Brain pericyte (primary cell): ENCODE results near the gene NOP9.
A peak's percentile ranks its signal among the peaks of the same experiment; 100 is the strongest.

Experiments used
- DNase-seq: peaks from one replicate; pipeline ENCODE4 v3.0.0-alpha.2; 2012; ENCODE audit warnings: low read depth, low spot score

Gene NOP9

GRCh38 chr14:24282736-24283135 lies 16.9 kb upstream of the NOP9 start:
- DNase-seq, result no peak

- DNase-seq, result no peak
These were observed 15.7 kb upstream of the NOP9 start for GRCh38 chr14:24283796-24284460.

- no peak for DNase-seq
These were observed 15.1 kb upstream of the NOP9 start for GRCh38 chr14:24284501-24285035.

- DNase-seq, result no peak
These were observed 14.3 kb upstream of the NOP9 start for GRCh38 chr14:24285351-24285750.

GRCh38 chr14:24286996-24287395 lies 12.7 kb upstream of the NOP9 start:
- no peak for DNase-seq

GRCh38 chr14:24289649-24290280 lies 9.9 kb upstream of the NOP9 start:
- DNase-seq, result no peak

GRCh38 chr14:24290746-24291145 lies 8.9 kb upstream of the NOP9 start:
- no peak for DNase-seq

GRCh38 chr14:24291446-24292117 lies 8.1 kb upstream of the NOP9 start:
- no peak for DNase-seq

DNA sequence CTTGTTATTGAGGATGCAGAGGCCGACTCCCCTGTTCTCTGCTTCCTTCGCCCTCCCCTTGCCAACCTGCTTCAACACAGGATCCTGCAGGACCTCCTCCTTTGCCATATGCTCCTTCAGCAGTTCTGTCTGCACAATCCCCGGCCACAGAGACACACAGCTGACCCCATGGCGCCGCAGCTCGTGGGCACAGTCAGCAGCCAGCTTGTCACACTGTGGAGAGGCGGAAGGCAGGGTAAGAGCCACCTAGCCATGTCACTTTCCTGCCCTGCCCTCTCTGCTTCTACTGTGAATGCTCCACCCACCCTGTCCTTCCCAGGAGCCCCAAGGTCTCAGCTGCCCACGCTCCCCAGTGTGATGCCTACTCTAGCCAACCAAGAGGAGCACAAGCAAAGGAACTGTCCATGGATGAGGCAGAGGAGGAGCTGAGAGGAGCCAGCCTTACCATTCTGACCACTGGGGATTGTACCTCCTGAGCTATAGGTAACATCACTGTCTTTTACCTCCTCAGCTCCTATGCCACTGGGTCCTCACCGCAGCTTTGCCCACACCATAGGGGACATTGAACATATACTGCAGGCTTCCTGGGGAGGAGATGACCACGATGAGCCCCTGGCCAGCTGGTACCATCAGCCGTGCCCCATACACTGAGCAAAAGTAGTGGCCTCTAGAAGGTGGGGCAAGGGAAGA lies 7.4 kb upstream of the NOP9 start:
- no peak for DNase-seq

DNA sequence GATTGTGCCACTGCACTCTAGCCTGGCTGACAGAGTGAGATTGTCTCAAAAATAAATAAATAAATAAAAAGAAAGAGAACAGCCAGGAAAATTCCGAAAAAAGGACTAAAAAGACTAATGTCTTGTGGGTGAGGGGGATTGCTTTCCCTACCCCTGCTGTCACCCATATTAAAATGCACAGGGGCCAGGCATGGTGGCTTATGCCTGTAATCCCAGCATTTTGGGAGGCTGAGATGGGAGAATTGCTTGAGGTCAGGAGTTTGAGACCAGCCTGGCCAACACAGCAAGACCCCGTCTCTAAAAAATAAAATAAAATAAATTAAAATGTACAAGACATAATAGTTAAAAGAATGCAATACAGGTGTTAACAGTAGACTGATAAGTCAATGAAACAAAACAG lies 6.1 kb upstream of the NOP9 start:
- DNase-seq, result no peak

DNA sequence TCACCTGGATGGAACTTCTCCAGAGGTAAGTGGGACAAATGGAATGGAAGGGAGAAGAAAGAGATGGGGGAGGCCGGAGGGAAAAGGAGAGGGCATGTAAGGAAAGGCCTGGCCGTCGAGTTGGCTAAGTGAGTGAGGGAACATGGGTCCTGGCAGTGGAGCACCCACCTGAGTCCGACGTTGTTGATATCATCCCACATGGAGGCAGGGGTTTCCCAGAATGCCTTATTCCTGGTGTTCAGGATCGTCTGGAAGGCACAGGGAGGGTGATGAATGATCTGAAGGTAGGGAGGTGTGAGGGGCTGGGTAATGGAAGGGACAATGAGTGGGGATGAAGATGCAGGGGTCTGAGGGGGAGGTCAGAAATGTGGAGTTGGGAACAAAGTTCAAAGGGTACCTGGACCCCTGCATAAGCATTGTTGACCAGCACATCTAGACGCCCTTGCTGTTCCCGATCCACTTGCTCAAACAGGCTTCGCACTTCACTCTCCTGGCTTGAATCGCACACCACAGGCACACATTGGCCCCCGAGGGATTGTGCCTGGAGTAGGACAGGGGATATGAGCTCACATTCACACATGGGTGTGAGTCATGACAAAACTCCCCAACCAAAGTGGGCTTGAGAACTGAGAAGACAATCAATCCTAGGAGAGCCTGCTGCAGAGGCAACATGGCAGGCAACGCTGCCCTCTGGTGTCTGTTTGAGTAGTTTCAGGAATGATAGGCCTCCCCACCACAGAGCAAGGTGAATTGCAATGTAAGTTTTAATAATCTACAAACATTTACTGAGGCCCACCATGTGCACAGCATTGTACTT lies 3.1 kb upstream of the NOP9 start:
- DNase-seq, result peak; percentile 47

DNA sequence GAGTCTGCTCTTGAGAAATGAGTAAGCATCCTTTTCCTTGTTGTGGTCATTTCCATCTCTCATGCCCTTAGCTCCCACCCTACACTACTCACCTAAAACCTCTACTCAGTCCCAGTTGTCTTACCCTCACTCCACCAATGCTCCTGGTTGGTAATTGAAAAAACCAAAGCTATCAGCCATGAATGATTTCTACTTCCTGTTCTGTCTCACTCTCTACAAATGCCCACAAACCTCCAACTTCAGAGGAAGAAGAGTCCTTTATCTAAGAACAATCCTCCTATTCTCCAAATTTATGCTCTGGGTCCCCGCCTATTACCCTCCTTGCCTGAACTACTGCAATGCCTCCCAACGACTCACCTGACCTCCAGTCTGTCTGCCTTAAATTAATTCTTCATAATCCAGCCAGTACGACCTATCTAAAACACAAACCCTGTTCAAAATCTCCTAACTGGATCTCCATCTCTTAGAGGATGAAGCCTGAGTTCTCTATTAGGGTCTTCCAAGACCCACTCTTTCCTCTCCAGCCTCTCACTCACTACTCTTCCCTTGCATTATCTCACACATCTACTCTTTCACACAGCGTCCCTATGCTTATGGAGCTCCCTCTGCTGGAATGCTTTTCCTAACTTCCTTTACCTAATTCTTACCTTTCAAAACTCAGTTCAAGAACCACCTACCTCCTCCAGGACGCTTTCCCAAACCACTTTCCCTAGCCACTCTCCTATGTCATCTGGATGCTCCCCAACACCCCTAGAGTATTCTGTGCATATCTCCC lies 2.3 kb upstream of the NOP9 start:
- DNase-seq, result no peak

DNA sequence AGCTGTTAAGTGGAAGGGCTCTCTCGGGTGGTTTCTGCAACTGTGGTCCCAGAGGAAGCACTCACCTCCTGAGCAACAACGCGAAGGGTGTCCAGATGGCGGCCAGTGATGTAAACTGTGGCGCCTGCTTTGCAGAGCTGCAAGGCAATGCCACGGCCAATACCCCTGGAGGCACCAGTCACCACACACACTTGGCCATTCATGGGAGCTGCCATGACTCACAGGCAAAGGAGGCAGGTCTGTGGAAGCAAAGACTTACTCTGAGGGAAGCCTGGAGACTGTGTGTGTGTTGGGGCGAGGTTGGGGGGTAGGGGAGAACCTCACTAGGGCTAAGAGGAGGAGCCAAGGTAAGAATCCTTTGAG lies 777 bp upstream of the NOP9 start:
- no peak for DNase-seq

DNA sequence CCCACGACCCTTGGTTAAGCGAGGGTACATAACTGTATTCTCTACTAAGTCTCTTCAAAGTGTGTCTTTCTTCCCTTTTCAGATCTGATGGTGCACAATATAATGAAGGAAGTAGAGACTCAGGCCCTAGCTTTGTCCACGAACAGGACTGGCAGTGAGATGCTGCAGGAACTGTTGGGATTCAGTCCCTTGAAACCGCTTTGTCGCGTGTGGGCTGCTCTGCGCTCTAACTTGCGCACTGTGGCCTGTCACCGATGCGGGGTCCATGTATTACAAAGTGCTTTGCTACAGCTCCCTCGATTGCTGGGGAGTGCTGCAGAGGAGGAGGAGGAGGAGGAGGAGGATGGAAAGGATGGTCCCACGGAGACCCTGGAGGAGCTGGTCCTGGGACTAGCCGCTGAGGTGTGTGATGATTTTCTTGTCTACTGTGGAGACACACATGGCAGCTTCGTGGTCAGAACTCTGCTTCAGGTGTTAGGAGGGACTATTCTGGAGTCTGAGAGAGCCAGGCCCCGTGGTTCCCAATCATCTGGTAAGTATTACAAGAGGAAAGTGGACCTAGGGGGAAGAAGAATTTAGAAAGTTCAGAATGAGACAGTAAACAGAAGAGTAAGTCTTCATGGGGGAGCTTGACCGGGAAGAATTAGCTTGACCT lies 803 bp downstream of the NOP9 start:
- DNase-seq, result no peak

- no peak for DNase-seq
These were observed 4.4 kb downstream of the NOP9 start for GRCh38 chr14:24304019-24304387.

- no peak for DNase-seq
These were observed 7.5 kb downstream of the NOP9 start for GRCh38 chr14:24307156-24307574.

DNA sequence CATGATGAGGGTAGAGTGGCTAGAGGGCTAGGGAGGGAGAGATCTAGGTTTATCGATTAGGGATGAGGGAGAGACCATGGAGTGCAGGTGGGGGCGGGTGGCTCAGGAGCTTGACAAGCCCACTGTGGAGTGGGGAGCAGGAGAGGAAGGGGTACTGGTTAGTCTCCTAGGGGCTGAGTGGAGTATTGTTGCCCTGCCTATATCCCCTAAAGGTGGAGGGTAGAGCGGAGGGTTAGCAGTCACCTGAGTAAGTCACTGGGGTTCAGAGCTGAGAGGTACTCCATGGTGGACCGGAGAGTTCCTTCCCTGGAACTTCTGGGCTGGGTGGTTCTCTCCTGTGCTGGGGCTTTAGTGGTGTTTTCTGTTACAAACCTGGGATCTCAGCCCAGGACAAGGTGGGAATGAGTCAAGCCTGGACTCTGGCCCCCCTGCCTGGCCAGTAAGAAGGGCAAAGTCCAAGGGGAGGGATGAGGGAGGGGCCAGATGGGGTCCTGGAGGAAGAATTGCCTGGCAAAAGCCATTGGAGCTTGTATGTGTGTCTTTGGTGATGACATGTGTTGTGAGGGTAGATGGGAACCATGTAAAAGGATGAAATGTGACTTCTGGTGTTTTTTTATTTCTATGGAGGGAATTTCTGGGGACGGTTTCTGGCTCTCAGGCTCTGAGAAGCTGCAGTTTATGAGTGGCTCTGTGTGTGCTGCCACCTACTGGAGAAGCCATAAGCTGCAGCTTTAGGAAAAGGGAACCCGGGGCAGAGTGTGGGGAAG lies 8.1 kb downstream of the NOP9 start, which contains the start of gene CIDEB:
CIDEB (minus strand) TSS at position 403 of the 767 bp plus-strand sequence; CDS start at position 284, 119 bp downstream.
- no peak for DNase-seq

- no peak for DNase-seq
These were observed 8.9 kb downstream of the NOP9 start for GRCh38 chr14:24308342-24309124.
